Measurements from ENCODE around the gene ST6GALNAC2. TPM values are rescaled to one million over a fixed set of nuclear protein-coding genes. Genes with fewer than 3 reads are reported as not detected.

The ST6GALNAC2 gene
- 1.3 and 2.6 TPM in 2 replicates for total RNA-seq

GRCh38 chr17:76585649-76586593 lies at the start of gene ST6GALNAC2:
ST6GALNAC2 (minus strand) TSS chr17:76585860; CDS start chr17:76585808, 52 bp downstream.

GRCh38 chr17:76539631-76540271 lies 45.9 kb downstream of the ST6GALNAC2 start, which contains the start of gene PRCD:
PRCD (plus strand) TSS chr17:76540044; CDS start chr17:76540142, 98 bp downstream.

GRCh38 chr17:76537578-76538280 lies 47.9 kb downstream of the ST6GALNAC2 start, which contains the start of gene CYGB:
CYGB (minus strand) TSS chr17:76537709; CDS start chr17:76537542, 167 bp downstream.

Other genes with a start within 250 kb of the ST6GALNAC2 start
- 25.9 and 30.7 TPM in 2 replicates for gene PRPSAP1, start 231.9 kb downstream of the ST6GALNAC2 start, total RNA-seq
- 46.9 and 52.3 TPM in 2 replicates for gene SPHK1, start 201.3 kb downstream of the ST6GALNAC2 start, total RNA-seq
- 15.0 and 19.0 TPM in 2 replicates for gene UBE2O, start 132.7 kb downstream of the ST6GALNAC2 start, total RNA-seq
- 0.49 TPM in 1 of 2 replicates, not detected in the other for gene AANAT, start 118.3 kb downstream of the ST6GALNAC2 start, total RNA-seq
- 11.6 and 26.7 TPM in 2 replicates for gene RHBDF2, start 84.4 kb downstream of the ST6GALNAC2 start, total RNA-seq
- 208 and 215 TPM in 2 replicates for gene CYGB, start 48.2 kb downstream of the ST6GALNAC2 start, total RNA-seq
- gene PRCD, start 45.8 kb downstream of the ST6GALNAC2 start, total RNA-seq = 7.0 and 7.6 TPM in 2 replicates
- 0.16 and 0.54 TPM in 2 replicates for gene ST6GALNAC1, start 57.9 kb upstream of the ST6GALNAC2 start, total RNA-seq
- gene MXRA7, start 125.1 kb upstream of the ST6GALNAC2 start, total RNA-seq = 444 and 504 TPM in 2 replicates
- 28.2 and 36.8 TPM in 2 replicates for gene JMJD6, start 140.7 kb upstream of the ST6GALNAC2 start, total RNA-seq
- 16.1 and 34.0 TPM in 2 replicates for gene METTL23, start 141.0 kb upstream of the ST6GALNAC2 start, total RNA-seq
- 159 and 181 TPM in 2 replicates for gene SRSF2, start 151.5 kb upstream of the ST6GALNAC2 start, total RNA-seq
- 20.4 and 28.7 TPM in 2 replicates for gene MFSD11, start 152.3 kb upstream of the ST6GALNAC2 start, total RNA-seq

All from cardiac atrium fibroblast (primary cell).